Liver (tissue), 9 donors: Measurements from ENCODE around the gene CHDH. TPM values are rescaled to one million over a fixed set of nuclear protein-coding genes. Genes with fewer than 3 reads are reported as not detected.

Experiments
- DNase-seq: peaks from one replicate; pipeline ENCODE4 v3.0.0-alpha.2; 2017; ENCODE audit warnings: low spot score
- H3K27ac ChIP-seq, 2 donors: one replicate each; pipeline ENCODE4 v1.7.0; 2013; ENCODE audit warnings: inconsistent platforms in 2 of 2, low read length in 2 of 2, control low read depth in 1 of 2, low read depth in 1 of 2, mild to moderate bottlenecking in 1 of 2
- H3K27me3 ChIP-seq, 4 donors: one replicate each; pipeline versions ENCODE4 v1.6.1 to v1.7.0; 2013; ENCODE audit warnings: low read length in 3 of 4, inconsistent platforms in 1 of 4, mild to moderate bottlenecking in 1 of 4, moderate library complexity in 1 of 4; ENCODE audit not compliant: control insufficient read depth in 4 of 4, insufficient read depth in 4 of 4
- H3K36me3 ChIP-seq, 4 donors: one replicate each; pipeline versions ENCODE4 v1.6.1 to v1.7.0; 2013; ENCODE audit warnings: low read length in 3 of 4, mild to moderate bottlenecking in 3 of 4, low read depth in 1 of 4, moderate library complexity in 1 of 4; ENCODE audit not compliant: control insufficient read depth in 4 of 4, insufficient read depth in 3 of 4
- H3K4me1 ChIP-seq, 4 donors: one replicate each; pipeline versions ENCODE4 v1.6.1 to v1.7.0; 2013; ENCODE audit warnings: low read length in 3 of 4, mild to moderate bottlenecking in 3 of 4, moderate library complexity in 1 of 4; ENCODE audit not compliant: control insufficient read depth in 4 of 4, insufficient read depth in 4 of 4
- H3K4me3 ChIP-seq, 3 donors: one replicate each; pipeline versions ENCODE4 v1.6.1 to v1.7.0; 2013; ENCODE audit warnings: low read length in 3 of 3, control low read depth in 1 of 3, low read depth in 1 of 3, mild to moderate bottlenecking in 1 of 3
- H3K9ac ChIP-seq, 2 donors: one replicate each; pipeline ENCODE4 v1.7.0; 2013; ENCODE audit warnings: low read length in 2 of 2, mild to moderate bottlenecking in 2 of 2, moderate library complexity in 2 of 2, control low read depth in 1 of 2, low read depth in 1 of 2
- H3K9me3 ChIP-seq, 4 donors: one replicate each; pipeline versions ENCODE4 v1.6.1 to v1.7.0; 2013; ENCODE audit warnings: low read length in 3 of 4; ENCODE audit not compliant: control insufficient read depth in 4 of 4
- ATF3 ChIP-seq: IDR thresholded peaks from 2 replicates; pipeline ENCODE4 v1.6.1; 2016; ENCODE audit warnings: antibody characterized with exemption
- CTCF ChIP-seq: fragments of 150-350 bp; IDR thresholded peaks from 2 replicates; pipeline ENCODE4 v1.5.1; 2017; ENCODE audit warnings: improper control_type of control experiment, low read depth, low read length; ENCODE audit not compliant: missing input control
- EGR1 ChIP-seq, 2 donors: IDR thresholded peaks; 2 replicates each; pipeline ENCODE4 v1.6.1; 2016 to 2018; ENCODE audit warnings: antibody characterized with exemption in 2 of 2, low read depth in 2 of 2
- FOXA2 ChIP-seq: IDR thresholded peaks from 2 replicates; pipeline ENCODE4 v1.6.1; 2016; ENCODE audit warnings: antibody characterized with exemption
- GABPA ChIP-seq, 2 donors: IDR thresholded peaks in 1 of 2; conservative IDR thresholded peaks in 1 of 2; 2 replicates each; pipeline ENCODE4 v1.6.1; 2016; ENCODE audit warnings: antibody characterized with exemption in 2 of 2, mild to moderate bottlenecking in 1 of 2, moderate library complexity in 1 of 2
- HNF4A ChIP-seq, 2 donors: conservative IDR thresholded peaks; 2 replicates each; pipeline ENCODE4 v1.6.1; 2016; ENCODE audit warnings: antibody characterized with exemption in 2 of 2, mild to moderate bottlenecking in 2 of 2
- HNF4G ChIP-seq: IDR thresholded peaks from 2 replicates; pipeline ENCODE4 v1.6.1; 2016; ENCODE audit warnings: antibody characterized with exemption
- JUND ChIP-seq, 2 donors: IDR thresholded peaks; 2 replicates each; pipeline ENCODE4 v1.6.1; 2016; ENCODE audit warnings: antibody characterized with exemption in 2 of 2
- MAX ChIP-seq: IDR thresholded peaks from 2 replicates; pipeline ENCODE4 v1.6.1; 2016; ENCODE audit warnings: antibody characterized with exemption
- NR2F2 ChIP-seq: IDR thresholded peaks from 2 replicates; pipeline ENCODE4 v1.6.1; 2016; ENCODE audit warnings: antibody characterized with exemption
- RAD21 ChIP-seq, 2 donors: IDR thresholded peaks; 2 replicates each; pipeline ENCODE4 v1.6.1; 2016; ENCODE audit warnings: antibody characterized with exemption in 2 of 2, mild to moderate bottlenecking in 2 of 2
- REST ChIP-seq: IDR thresholded peaks from 2 replicates; pipeline ENCODE4 v1.6.1; 2016; ENCODE audit warnings: antibody characterized with exemption, mild to moderate bottlenecking
- RXRA ChIP-seq, 2 donors: IDR thresholded peaks; 2 replicates each; pipeline ENCODE4 v1.6.1; 2017 to 2018; ENCODE audit warnings: antibody characterized with exemption in 2 of 2, mild to moderate bottlenecking in 1 of 2
- SP1 ChIP-seq: IDR thresholded peaks from 2 replicates; pipeline ENCODE4 v1.6.1; 2018; ENCODE audit warnings: antibody characterized with exemption, mild to moderate bottlenecking
- YY1 ChIP-seq: IDR thresholded peaks from 2 replicates; pipeline ENCODE4 v1.6.1; 2016; ENCODE audit warnings: antibody characterized with exemption, mild to moderate bottlenecking
- ZBTB33 ChIP-seq: IDR thresholded peaks from 2 replicates; pipeline ENCODE4 v1.6.1; 2016; ENCODE audit warnings: antibody characterized with exemption
- WGBS: extraction: QIAGEN DNeasy Blood & Tissue Kit; methylation state at CpG from one replicate; pipeline ENCODE4 v1.1.7; 2013; 5-methylcytosine and 5-hydroxymethylcytosine counted together
- polyA plus RNA-seq, 2 donors: library from polyadenylated mRNA; stranded (reverse) in 1 of 2; unstranded in 1 of 2; fragments of 200-250 nt in 1 of 2; fragments of >200 nt in 1 of 2; fragmentation: Nextera tagmentation in 1 of 2; extraction: Ambion mirVana in 1 of 2; gene quantifications; one replicate each; pipeline versions ENCODE4 v1.2.1 to v1.2.3, GENCODE V29; 2013 to 2015
- total RNA-seq, 2 donors: library from RNA; depleted of rRNA; stranded (reverse); fragments of >200 nt; gene quantifications; one replicate each; pipeline ENCODE4 v1.2.3, GENCODE V29; 2014
- donor health status: healthy.
- donor health status: healthy.
- donor health status: healthy.
- donor health status: healthy.
- donor health status: healthy.

The CHDH gene
- total and polyA plus RNA-seq, 4 donors: 9.1 to 34.0 (median 21.2) TPM

- Histone ChIP-seq H3K9me3 (no peaks in the 10 kb centered on the region), H3K9ac (peak overlapping the region; percentile 30 to 37), H3K27me3 (no peaks in the 10 kb centered on the region), H3K36me3 (no peaks in the 10 kb centered on the region), H3K27ac (peak overlapping the region; percentile 53 to 99), H3K4me1 (peaks cover 2 to 40% (median 14%) of the 10 kb centered on the region in 4 donors), H3K4me3 (peak overlapping the region in 2 of 3 donors; percentile 38 to 85)
- TF ChIP-seq HNF4G (no peak), RXRA (IDR thresholded peaks at IDR 0.05) (no peak), JUND (IDR thresholded peaks at IDR 0.05) (no peak), YY1 (no peak), FOXA2 (no peak), GABPA (IDR thresholded peaks at IDR 0.05 in 1 of 2, conservative IDR thresholded peaks at IDR 0.05 in 1 of 2) (no peak), ZBTB33 (no peak), MAX (no peak), HNF4A (conservative IDR thresholded peaks at IDR 0.05) (no peak)
- 48% methylated on average over 10 of the region's 10 CpGs for WGBS
- no peak for DNase-seq
Observed at GRCh38 chr3:53846851-53847155, 584 bp upstream of the CHDH start.

GRCh38 chr3:53845881-53846133 is 412 bp downstream of the CHDH start:
- DNase-seq: no peak
- TF ChIP-seq JUND (IDR thresholded peaks at IDR 0.05) (no peak), NR2F2 (no peak), FOXA2 (no peak)
- WGBS: under 1% methylated on average over 34 of the region's 34 CpGs
- Histone ChIP-seq H3K9me3 (no peaks in the 10 kb centered on the region), H3K36me3 (no peaks in the 10 kb centered on the region), H3K4me1 (peaks cover 2 to 46% (median 18%) of the 10 kb centered on the region in 4 donors), H3K4me3 (peak overlapping the region; percentile 16 to 85 (median 58)), H3K27ac (peak overlapping the region; percentile 98 to 99), H3K27me3 (no peaks in the 10 kb centered on the region), H3K9ac (peak overlapping the region; percentile 61 to 90)

GRCh38 chr3:53845103-53845880 is 927 bp downstream of the CHDH start:
- H3K27me3 ChIP-seq: no peaks in the 10 kb centered on the region
- WGBS: 9% methylated on average over 25 of the region's 25 CpGs
- H3K9ac ChIP-seq: peak overlapping the region; percentile 61 to 90
- peak overlapping the region; percentile 98 to 99 for H3K27ac ChIP-seq
- H3K4me1 ChIP-seq: peaks cover 2 to 46% (median 18%) of the 10 kb centered on the region in 4 donors
- H3K9me3 ChIP-seq: no peaks in the 10 kb centered on the region
- DNase-seq: no peak
- peak overlapping the region; percentile 49 to 85 (median 58) for H3K4me3 ChIP-seq
- TF ChIP-seq REST: no peak
- TF ChIP-seq ATF3: no peak
- TF ChIP-seq HNF4G: no peak
- no peak for TF ChIP-seq FOXA2
- TF ChIP-seq RXRA (IDR thresholded peaks at IDR 0.05): no peak
- TF ChIP-seq EGR1 (IDR thresholded peaks at IDR 0.05; ENCODE audit: low read depth in 2 of 2): no peak
- TF ChIP-seq NR2F2: no peak
- no peak for TF ChIP-seq YY1
- TF ChIP-seq SP1: no peak
- TF ChIP-seq RAD21 (IDR thresholded peaks at IDR 0.05): peak in 1 of 2 donors; percentile 4
- TF ChIP-seq HNF4A (conservative IDR thresholded peaks at IDR 0.05): no peak
- no peak for TF ChIP-seq ZBTB33
- TF ChIP-seq GABPA (IDR thresholded peaks at IDR 0.05 in 1 of 2, conservative IDR thresholded peaks at IDR 0.05 in 1 of 2): peak in 1 of 2 donors; percentile 9
- TF ChIP-seq MAX: no peak
- peak; percentile 5 for TF ChIP-seq CTCF
- peaks cover 0 to under 1% (median 0%) of the 10 kb centered on the region in 4 donors for H3K36me3 ChIP-seq
